Measurements from ENCODE around the gene SNRPA1. TPM values are rescaled to one million over a fixed set of nuclear protein-coding genes. Genes with fewer than 3 reads are reported as not detected.

SNRPA1 gene
- total and polyA plus RNA-seq, 9 of the 15 experiments (the other 6 are each of a cell fraction or from before 2014, with no cell fraction given) = 62.7 to 245 (median 189) TPM

DNA sequence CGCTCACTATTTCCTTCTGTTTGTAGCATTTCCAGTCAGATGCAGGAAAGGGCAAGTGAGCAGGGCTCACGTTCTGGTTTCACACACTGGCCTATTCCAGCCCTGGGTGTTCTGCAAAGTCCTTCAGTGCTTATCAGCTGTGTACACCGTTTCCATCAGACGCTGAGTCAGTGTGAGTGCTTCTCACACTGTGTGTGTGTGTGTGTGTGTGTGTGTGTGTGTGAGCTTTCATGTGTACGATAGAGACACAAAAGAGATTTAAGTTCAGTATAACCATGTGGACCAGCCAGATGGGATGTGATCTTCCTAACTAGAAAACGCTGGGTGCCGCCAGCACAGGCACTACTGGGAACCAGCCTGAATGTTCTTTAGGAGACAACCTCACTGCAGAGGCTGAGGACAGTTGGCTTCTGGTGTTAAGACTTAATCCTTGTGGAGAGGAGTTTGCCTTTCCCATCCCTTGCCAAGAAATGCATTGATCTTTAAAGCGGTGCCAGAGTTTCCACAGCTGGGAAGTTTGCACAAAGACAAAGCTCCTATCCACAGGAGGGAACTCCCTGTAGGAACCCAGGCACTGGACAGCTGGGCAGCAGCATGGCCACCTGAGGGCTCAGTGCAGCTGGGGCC lies 39.3 kb downstream of the SNRPA1 start (continued):
- peak; percentile 57 for TF ChIP-seq MEIS2 (IDR thresholded peaks at IDR 0.05; ENCODE audit: partially characterized antibody)
- no peak for TF ChIP-seq ARHGAP35 (IDR thresholded peaks at IDR 0.05; ENCODE audit: partially characterized antibody)
- TF ChIP-seq, protein P1, sequence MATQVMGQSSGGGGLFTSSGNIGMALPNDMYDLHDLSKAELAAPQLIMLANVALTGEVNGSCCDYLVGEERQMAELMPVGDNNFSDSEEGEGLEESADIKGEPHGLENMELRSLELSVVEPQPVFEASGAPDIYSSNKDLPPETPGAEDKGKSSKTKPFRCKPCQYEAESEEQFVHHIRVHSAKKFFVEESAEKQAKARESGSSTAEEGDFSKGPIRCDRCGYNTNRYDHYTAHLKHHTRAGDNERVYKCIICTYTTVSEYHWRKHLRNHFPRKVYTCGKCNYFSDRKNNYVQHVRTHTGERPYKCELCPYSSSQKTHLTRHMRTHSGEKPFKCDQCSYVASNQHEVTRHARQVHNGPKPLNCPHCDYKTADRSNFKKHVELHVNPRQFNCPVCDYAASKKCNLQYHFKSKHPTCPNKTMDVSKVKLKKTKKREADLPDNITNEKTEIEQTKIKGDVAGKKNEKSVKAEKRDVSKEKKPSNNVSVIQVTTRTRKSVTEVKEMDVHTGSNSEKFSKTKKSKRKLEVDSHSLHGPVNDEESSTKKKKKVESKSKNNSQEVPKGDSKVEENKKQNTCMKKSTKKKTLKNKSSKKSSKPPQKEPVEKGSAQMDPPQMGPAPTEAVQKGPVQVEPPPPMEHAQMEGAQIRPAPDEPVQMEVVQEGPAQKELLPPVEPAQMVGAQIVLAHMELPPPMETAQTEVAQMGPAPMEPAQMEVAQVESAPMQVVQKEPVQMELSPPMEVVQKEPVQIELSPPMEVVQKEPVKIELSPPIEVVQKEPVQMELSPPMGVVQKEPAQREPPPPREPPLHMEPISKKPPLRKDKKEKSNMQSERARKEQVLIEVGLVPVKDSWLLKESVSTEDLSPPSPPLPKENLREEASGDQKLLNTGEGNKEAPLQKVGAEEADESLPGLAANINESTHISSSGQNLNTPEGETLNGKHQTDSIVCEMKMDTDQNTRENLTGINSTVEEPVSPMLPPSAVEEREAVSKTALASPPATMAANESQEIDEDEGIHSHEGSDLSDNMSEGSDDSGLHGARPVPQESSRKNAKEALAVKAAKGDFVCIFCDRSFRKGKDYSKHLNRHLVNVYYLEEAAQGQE (IDR thresholded peaks at IDR 0.05; ENCODE audit: borderline replicate concordance) = peak; percentile 88
- TF ChIP-seq, protein P1 (CRISPR knock-in tag; IDR thresholded peaks at IDR 0.05; ENCODE audit: low read depth) = no peak
- TF ChIP-seq NCOR1 (IDR thresholded peaks at IDR 0.05) = peak; percentile 95
- no peak for TF ChIP-seq MCM5 (IDR thresholded peaks at IDR 0.05; ENCODE audit: low read depth)
- TF ChIP-seq MXD1 (CRISPR knock-in tag; IDR thresholded peaks at IDR 0.05; ENCODE audit: borderline replicate concordance, poor library complexity, severe bottlenecking) = no peak
- TF ChIP-seq ZNF707 (CRISPR knock-in tag; conservative IDR thresholded peaks at IDR 0.05) = no peak
- TF ChIP-seq MYNN (IDR thresholded peaks at IDR 0.05) = peak; percentile 90
- no peak for TF ChIP-seq MYNN (CRISPR knock-in tag; IDR thresholded peaks at IDR 0.05)
- peak; percentile 63; the same call in 1 of the 2 replicates for TF ChIP-seq PHB2 (IDR thresholded peaks at IDR 0.05; ENCODE audit: low read depth)
- peak; percentile 70; the same call in 1 of the 2 replicates for TF ChIP-seq XRCC5 (IDR thresholded peaks at IDR 0.05; ENCODE audit: low read depth, low read length)
- peak; percentile 92 for TF ChIP-seq CBFA2T2 (conservative IDR thresholded peaks at IDR 0.05)
- no peak for TF ChIP-seq ZNF764 (CRISPR knock-in tag; IDR thresholded peaks at IDR 0.05; ENCODE audit: low read depth)
- peak; percentile 74 for TF ChIP-seq KLF16 (IDR thresholded peaks at IDR 0.05)
- no peak for TF ChIP-seq CREBBP (IDR thresholded peaks at IDR 0.05; ENCODE audit: low read depth, low read length)

All from K562 (cell line).